Measurements from ENCODE around the gene SLC35F1. TPM values are rescaled to one million over a fixed set of nuclear protein-coding genes. Genes with fewer than 3 reads are reported as not detected.

SLC35F1 gene
- total and polyA plus RNA-seq, 5 donors from 2014 or later: not detected

DNA sequence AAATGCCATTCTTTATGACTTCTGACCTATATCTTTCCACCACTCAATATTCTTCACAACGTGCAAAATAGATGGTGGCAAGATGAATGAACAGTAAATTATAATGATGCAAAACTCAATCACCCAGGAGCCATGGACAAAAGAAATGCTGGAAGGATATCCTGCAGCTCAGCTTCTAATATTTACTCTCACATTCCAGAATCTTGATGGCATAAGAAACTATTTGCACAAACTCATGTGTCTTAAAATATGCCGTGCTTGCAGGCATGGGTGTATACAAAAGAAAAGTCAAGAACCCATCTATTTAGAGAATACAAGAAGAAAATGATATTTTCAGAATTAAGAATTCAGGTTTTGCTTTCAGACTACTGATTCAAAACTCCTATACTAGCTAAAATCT is 217.8 kb downstream of the SLC35F1 start:
- DNase-seq: no peak
- H3K4me1 Mint-ChIP-seq: no peaks in the 10 kb centered on the region
- H3K9me3 ChIP-seq (ENCODE audit: control insufficient read depth in 2 of 2, low read length in 2 of 2): no peaks in the 10 kb centered on the region
- H3K36me3 Mint-ChIP-seq: no peaks in the 10 kb centered on the region
- H3K36me3 ChIP-seq (ENCODE audit: control insufficient read depth, insufficient read depth, low read length): no peaks in the 10 kb centered on the region
- no peak for ATAC-seq (ENCODE audit: low read depth in 2 of 2)
- H3K4me3 Mint-ChIP-seq: no peak overlapping the region
- no peak overlapping the region for H3K4me3 ChIP-seq (ENCODE audit: low read depth, low read length)
- H3K27me3 Mint-ChIP-seq: peaks cover 9% of the 10 kb centered on the region
- H3K4me1 ChIP-seq (ENCODE audit: control insufficient read depth, insufficient read depth, low read length, poor library complexity, severe bottlenecking): no peaks in the 10 kb centered on the region
- H3K27ac Mint-ChIP-seq: no peak overlapping the region
- H3K27me3 ChIP-seq (ENCODE audit: control insufficient read depth, insufficient read depth, low read length): no peaks in the 10 kb centered on the region
- no peak overlapping the region for H3K27ac ChIP-seq (ENCODE audit: insufficient read depth, low read length, poor library complexity, severe bottlenecking)
- H3K9me3 Mint-ChIP-seq: peaks cover 0 to 5% (median 0%) of the 10 kb centered on the region in 7 donors

DNA sequence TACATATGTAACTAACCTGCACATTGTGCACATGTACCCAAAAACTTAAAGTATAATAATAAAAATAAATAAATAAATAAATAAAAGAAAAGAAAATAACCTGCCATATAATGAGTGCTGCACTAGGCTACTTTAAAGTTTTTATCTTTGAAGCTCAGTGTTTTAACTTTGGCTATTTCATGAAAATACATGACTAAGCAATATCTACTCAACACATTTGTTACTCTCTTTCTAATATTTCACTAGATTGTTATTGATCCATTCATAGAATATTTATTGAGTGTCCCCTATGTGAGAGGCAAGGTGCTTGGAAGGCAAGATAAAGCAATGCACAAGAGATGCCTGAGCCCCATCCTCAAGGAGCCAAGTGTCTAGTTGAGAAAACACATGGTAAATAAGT is 221.7 kb downstream of the SLC35F1 start:
- H3K4me1 Mint-ChIP-seq: no peaks in the 10 kb centered on the region
- no peak overlapping the region for H3K4me3 Mint-ChIP-seq
- H3K4me1 ChIP-seq (ENCODE audit: control insufficient read depth, insufficient read depth, low read length, poor library complexity, severe bottlenecking): no peaks in the 10 kb centered on the region
- no peak overlapping the region for H3K4me3 ChIP-seq (ENCODE audit: low read depth, low read length)
- no peaks in the 10 kb centered on the region for H3K27me3 Mint-ChIP-seq
- no peaks in the 10 kb centered on the region for H3K36me3 Mint-ChIP-seq
- DNase-seq: no peak
- peaks cover 0 to 5% (median 0%) of the 10 kb centered on the region in 7 donors for H3K9me3 Mint-ChIP-seq
- ATAC-seq (ENCODE audit: low read depth in 2 of 2): no peak
- no peak overlapping the region for H3K27ac ChIP-seq (ENCODE audit: insufficient read depth, low read length, poor library complexity, severe bottlenecking)
- no peaks in the 10 kb centered on the region for H3K9me3 ChIP-seq (ENCODE audit: control insufficient read depth in 2 of 2, low read length in 2 of 2)
- no peaks in the 10 kb centered on the region for H3K36me3 ChIP-seq (ENCODE audit: control insufficient read depth, insufficient read depth, low read length)
- H3K27ac Mint-ChIP-seq: no peak overlapping the region
- peaks cover 3% of the 10 kb centered on the region for H3K27me3 ChIP-seq (ENCODE audit: control insufficient read depth, insufficient read depth, low read length)

DNA sequence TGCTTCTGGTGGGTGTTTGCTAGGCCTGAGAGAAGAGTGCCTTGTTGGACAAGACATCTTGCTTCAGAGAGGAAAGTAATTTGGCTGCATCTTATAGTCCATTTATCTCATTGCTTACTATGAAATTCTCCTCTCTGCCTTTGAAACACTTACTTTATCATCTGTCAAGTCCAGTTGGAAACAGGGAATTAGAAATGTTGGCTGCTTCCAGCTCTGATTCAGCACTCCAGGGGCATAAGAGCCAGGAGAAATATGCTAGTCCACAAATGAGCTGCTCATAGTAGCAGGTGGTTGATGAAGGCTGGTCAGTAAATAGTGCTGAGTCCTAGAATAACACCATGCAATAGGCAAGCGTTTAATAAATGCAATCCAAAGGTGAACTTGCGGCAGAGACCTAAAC is 227.1 kb downstream of the SLC35F1 start:
- H3K27ac Mint-ChIP-seq: no peak overlapping the region
- peaks cover 0 to 3% (median under 1%) of the 10 kb centered on the region in 7 donors for H3K9me3 Mint-ChIP-seq

DNA sequence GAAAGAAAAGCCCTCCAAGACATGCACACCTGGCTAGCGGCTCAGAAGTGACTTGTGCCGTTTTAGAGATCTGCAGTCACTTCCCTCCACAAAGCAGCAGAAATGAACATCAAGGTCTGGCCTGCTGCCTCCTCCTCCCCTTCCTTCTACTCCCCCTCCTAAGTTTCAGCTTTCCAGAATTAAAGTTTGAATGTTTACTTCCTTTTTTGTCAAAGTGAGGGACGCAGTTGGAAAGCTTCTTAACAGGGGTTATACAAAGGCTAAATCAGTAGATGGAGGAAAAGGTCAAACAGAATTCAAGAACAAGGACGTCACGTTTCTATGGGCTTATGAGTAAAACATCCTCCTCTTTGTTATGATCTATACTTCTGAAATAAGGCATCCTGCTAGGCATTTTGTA is 227.7 kb downstream of the SLC35F1 start:
- H3K9me3 Mint-ChIP-seq: peaks cover 0 to 2% (median 0%) of the 10 kb centered on the region in 7 donors
- Histone ChIP-seq H3K4me3 (ENCODE audit: low read depth, low read length) (no peak overlapping the region), H3K36me3 (ENCODE audit: control insufficient read depth, insufficient read depth, low read length) (no peaks in the 10 kb centered on the region), H3K9me3 (ENCODE audit: control insufficient read depth in 2 of 2, low read length in 2 of 2) (no peaks in the 10 kb centered on the region), H3K27me3 (ENCODE audit: control insufficient read depth, insufficient read depth, low read length) (peaks cover 3% of the 10 kb centered on the region), H3K27ac (ENCODE audit: insufficient read depth, low read length, poor library complexity, severe bottlenecking) (no peak overlapping the region), H3K4me1 (ENCODE audit: control insufficient read depth, insufficient read depth, low read length, poor library complexity, severe bottlenecking) (no peaks in the 10 kb centered on the region)
- peaks cover 5% of the 10 kb centered on the region for H3K27me3 Mint-ChIP-seq
- no peaks in the 10 kb centered on the region for H3K4me1 Mint-ChIP-seq
- no peak overlapping the region for H3K27ac Mint-ChIP-seq
- no peak overlapping the region for H3K4me3 Mint-ChIP-seq
- ATAC-seq (ENCODE audit: low read depth in 2 of 2) (no peak), DNase-seq (no peak)
- H3K36me3 Mint-ChIP-seq: no peaks in the 10 kb centered on the region

More for the DNA sequence above, 227.1 kb downstream of the SLC35F1 start:
- H3K4me1 Mint-ChIP-seq: no peaks in the 10 kb centered on the region
- Histone ChIP-seq H3K9me3 (ENCODE audit: control insufficient read depth in 2 of 2, low read length in 2 of 2) (no peaks in the 10 kb centered on the region), H3K27ac (ENCODE audit: insufficient read depth, low read length, poor library complexity, severe bottlenecking) (no peak overlapping the region), H3K4me3 (ENCODE audit: low read depth, low read length) (no peak overlapping the region), H3K36me3 (ENCODE audit: control insufficient read depth, insufficient read depth, low read length) (no peaks in the 10 kb centered on the region), H3K27me3 (ENCODE audit: control insufficient read depth, insufficient read depth, low read length) (peaks cover 3% of the 10 kb centered on the region), H3K4me1 (ENCODE audit: control insufficient read depth, insufficient read depth, low read length, poor library complexity, severe bottlenecking) (no peaks in the 10 kb centered on the region)
- H3K27me3 Mint-ChIP-seq: peaks cover 5% of the 10 kb centered on the region
- ATAC-seq (ENCODE audit: low read depth in 2 of 2): no peak
- H3K4me3 Mint-ChIP-seq: no peak overlapping the region
- no peaks in the 10 kb centered on the region for H3K36me3 Mint-ChIP-seq
- no peak for DNase-seq

DNA sequence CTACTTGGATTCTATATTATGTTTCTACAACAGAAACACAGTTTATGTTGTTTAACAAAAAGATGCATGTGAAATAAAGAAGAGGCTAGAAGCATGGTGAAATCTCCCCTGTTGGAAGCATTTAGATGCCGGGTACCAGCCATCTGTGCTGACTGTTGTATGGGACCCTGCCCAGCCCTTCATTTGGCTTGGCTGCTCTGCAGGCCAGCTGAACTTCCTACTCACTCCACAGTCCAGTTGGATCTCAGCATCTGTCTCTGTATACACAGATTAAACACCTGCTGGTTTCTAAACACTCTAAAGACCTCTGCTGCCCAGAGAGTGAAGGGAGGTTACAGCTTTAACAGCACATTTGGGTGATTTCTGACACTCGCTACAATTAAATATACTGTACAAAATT is 228.3 kb downstream of the SLC35F1 start:
- H3K4me1 ChIP-seq (ENCODE audit: control insufficient read depth, insufficient read depth, low read length, poor library complexity, severe bottlenecking): no peaks in the 10 kb centered on the region
- H3K4me1 Mint-ChIP-seq: no peaks in the 10 kb centered on the region
- no peaks in the 10 kb centered on the region for H3K36me3 Mint-ChIP-seq
- no peak overlapping the region for H3K27ac ChIP-seq (ENCODE audit: insufficient read depth, low read length, poor library complexity, severe bottlenecking)
- H3K27ac Mint-ChIP-seq: no peak overlapping the region
- H3K36me3 ChIP-seq (ENCODE audit: control insufficient read depth, insufficient read depth, low read length): no peaks in the 10 kb centered on the region
- peaks cover 3% of the 10 kb centered on the region for H3K27me3 ChIP-seq (ENCODE audit: control insufficient read depth, insufficient read depth, low read length)
- no peak overlapping the region for H3K4me3 ChIP-seq (ENCODE audit: low read depth, low read length)
- H3K4me3 Mint-ChIP-seq: no peak overlapping the region
- H3K9me3 ChIP-seq (ENCODE audit: control insufficient read depth in 2 of 2, low read length in 2 of 2): no peaks in the 10 kb centered on the region
- DNase-seq (no peak), ATAC-seq (ENCODE audit: low read depth in 2 of 2) (no peak)
- peaks cover 5% of the 10 kb centered on the region for H3K27me3 Mint-ChIP-seq
- peaks cover 0 to 2% (median 0%) of the 10 kb centered on the region in 7 donors for H3K9me3 Mint-ChIP-seq

DNA sequence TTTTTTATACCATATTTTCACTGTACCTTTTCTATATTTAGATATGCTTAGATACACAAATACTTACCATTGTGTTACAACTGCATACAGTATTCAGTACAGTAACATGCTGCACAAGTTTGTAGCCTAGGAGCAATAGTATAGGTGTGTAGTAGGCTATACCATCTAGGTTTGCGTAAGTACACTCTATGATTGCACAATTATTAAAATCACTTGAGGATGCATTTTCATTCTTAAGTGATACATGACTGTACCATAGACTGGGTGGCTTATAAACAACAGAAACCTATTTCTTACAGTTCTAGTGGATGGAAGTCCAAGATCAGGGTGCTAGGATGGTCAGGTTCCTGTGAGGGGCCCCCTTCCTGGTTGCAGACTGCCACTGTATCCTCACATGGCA is 234.1 kb downstream of the SLC35F1 start:
- H3K9me3 Mint-ChIP-seq: peaks cover 0 to 2% (median 0%) of the 10 kb centered on the region in 7 donors
- no peaks in the 10 kb centered on the region for H3K36me3 Mint-ChIP-seq
- DNase-seq: no peak
- Histone ChIP-seq H3K4me3 (ENCODE audit: low read depth, low read length) (no peak overlapping the region), H3K4me1 (ENCODE audit: control insufficient read depth, insufficient read depth, low read length, poor library complexity, severe bottlenecking) (no peaks in the 10 kb centered on the region), H3K9me3 (ENCODE audit: control insufficient read depth in 2 of 2, low read length in 2 of 2) (no peaks in the 10 kb centered on the region), H3K27me3 (ENCODE audit: control insufficient read depth, insufficient read depth, low read length) (no peaks in the 10 kb centered on the region), H3K27ac (ENCODE audit: insufficient read depth, low read length, poor library complexity, severe bottlenecking) (no peak overlapping the region), H3K36me3 (ENCODE audit: control insufficient read depth, insufficient read depth, low read length) (no peaks in the 10 kb centered on the region)
- H3K27ac Mint-ChIP-seq: no peak overlapping the region
- peaks cover 5% of the 10 kb centered on the region for H3K27me3 Mint-ChIP-seq
- no peak overlapping the region for H3K4me3 Mint-ChIP-seq
- no peaks in the 10 kb centered on the region for H3K4me1 Mint-ChIP-seq
- ATAC-seq (ENCODE audit: low read depth in 2 of 2): no peak

DNA sequence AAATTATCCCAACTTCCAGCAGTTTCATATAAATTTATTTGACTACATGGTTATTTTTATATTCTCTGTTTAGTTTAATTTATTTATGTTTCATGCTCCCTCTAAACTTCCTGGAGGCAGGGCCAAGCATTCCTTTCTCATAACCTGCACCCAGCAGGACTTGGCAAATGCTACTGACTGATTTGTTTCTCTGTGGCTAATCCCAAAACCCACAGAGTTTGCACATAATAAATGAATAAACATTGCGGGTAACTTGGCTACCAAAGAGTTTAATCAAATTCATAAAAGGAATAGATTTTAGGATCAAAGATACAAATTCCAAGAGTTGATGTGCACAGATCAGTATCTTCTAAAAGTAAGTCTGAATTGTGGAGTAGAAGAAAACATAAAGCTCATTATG is 239.5 kb downstream of the SLC35F1 start:
- no peak for DNase-seq
- Mint-ChIP-seq H3K9me3 (peaks cover 0 to 3% (median 0%) of the 10 kb centered on the region in 7 donors), H3K4me1 (no peaks in the 10 kb centered on the region), H3K36me3 (no peaks in the 10 kb centered on the region), H3K27me3 (no peaks in the 10 kb centered on the region), H3K27ac (no peak overlapping the region), H3K4me3 (no peak overlapping the region)
- no peak for ATAC-seq (ENCODE audit: low read depth in 2 of 2)
- Histone ChIP-seq H3K9me3 (ENCODE audit: control insufficient read depth in 2 of 2, low read length in 2 of 2) (no peaks in the 10 kb centered on the region), H3K27ac (ENCODE audit: insufficient read depth, low read length, poor library complexity, severe bottlenecking) (no peak overlapping the region), H3K4me3 (ENCODE audit: low read depth, low read length) (no peak overlapping the region), H3K36me3 (ENCODE audit: control insufficient read depth, insufficient read depth, low read length) (no peaks in the 10 kb centered on the region), H3K27me3 (ENCODE audit: control insufficient read depth, insufficient read depth, low read length) (no peaks in the 10 kb centered on the region), H3K4me1 (ENCODE audit: control insufficient read depth, insufficient read depth, low read length, poor library complexity, severe bottlenecking) (no peaks in the 10 kb centered on the region)

DNA sequence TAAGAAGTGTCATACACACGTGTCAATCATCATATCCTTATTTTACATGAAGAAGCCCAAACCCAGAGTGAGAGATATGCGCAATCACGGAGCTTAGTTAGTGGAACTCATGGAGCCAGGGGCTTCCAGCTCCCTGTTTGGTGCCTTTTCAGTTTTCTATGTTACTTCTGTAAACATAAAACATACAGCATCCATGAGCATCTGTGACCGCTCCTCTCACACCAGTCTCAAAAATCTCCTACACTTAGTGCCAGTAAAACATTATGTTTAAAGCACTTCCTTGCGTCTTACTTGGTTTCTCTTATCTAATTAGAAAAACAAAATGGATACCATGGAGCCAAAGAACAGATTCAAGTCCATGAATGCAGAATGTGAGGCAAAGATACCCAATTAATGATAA is 240.4 kb downstream of the SLC35F1 start:
- DNase-seq: no peak
- Mint-ChIP-seq H3K27me3 (no peaks in the 10 kb centered on the region), H3K36me3 (no peaks in the 10 kb centered on the region), H3K9me3 (peaks cover 0 to 3% (median 0%) of the 10 kb centered on the region in 7 donors), H3K27ac (no peak overlapping the region), H3K4me3 (no peak overlapping the region), H3K4me1 (no peaks in the 10 kb centered on the region)
- no peaks in the 10 kb centered on the region for H3K9me3 ChIP-seq (ENCODE audit: control insufficient read depth in 2 of 2, low read length in 2 of 2)
- no peak overlapping the region for H3K4me3 ChIP-seq (ENCODE audit: low read depth, low read length)
- H3K36me3 ChIP-seq (ENCODE audit: control insufficient read depth, insufficient read depth, low read length): no peaks in the 10 kb centered on the region
- H3K27ac ChIP-seq (ENCODE audit: insufficient read depth, low read length, poor library complexity, severe bottlenecking): no peak overlapping the region
- no peaks in the 10 kb centered on the region for H3K27me3 ChIP-seq (ENCODE audit: control insufficient read depth, insufficient read depth, low read length)
- ATAC-seq (ENCODE audit: low read depth in 2 of 2): no peak
- no peaks in the 10 kb centered on the region for H3K4me1 ChIP-seq (ENCODE audit: control insufficient read depth, insufficient read depth, low read length, poor library complexity, severe bottlenecking)

Data from CD4-positive, CD25-positive, alpha-beta regulatory T cell (primary cell).